K562 (cell line): ENCODE data around the gene PRF1. TPM values are rescaled to one million over a fixed set of nuclear protein-coding genes. Genes with fewer than 3 reads are reported as not detected.

Experiments used
- ATF4 ChIP-seq: fragments of 450-650 bp; formaldehyde crosslinking; IDR thresholded peaks from 2 replicates; pipeline ENCODE4 v1.4.0; 2022; ENCODE audit warnings: mild to moderate bottlenecking, moderate library complexity
- CBFA2T3 ChIP-seq: fragments of 450-650 bp; IDR thresholded peaks from 2 replicates; pipeline ENCODE4 v1.6.1; 2017
- CEBPB ChIP-seq: fragments of 450-650 bp; IDR thresholded peaks from 2 replicates; pipeline ENCODE4 v1.6.1; 2016; ENCODE audit warnings: missing genetic modification characterization, missing compliant biosample characterization
- CREBBP ChIP-seq: IDR thresholded peaks from one replicate; pipeline ENCODE4 v1.6.1; 2012; ENCODE audit warnings: low read depth, mild to moderate bottlenecking, control low read depth, inconsistent platforms, low read length
- HCFC1 ChIP-seq: IDR thresholded peaks from 2 replicates; pipeline ENCODE4 v1.6.1; 2012; ENCODE audit warnings: low read depth, low read length, improper control_type of control experiment
- HDAC2 ChIP-seq: fragments of 450-650 bp; IDR thresholded peaks from 2 replicates; pipeline ENCODE4 v1.6.1; 2016; ENCODE audit warnings: mild to moderate bottlenecking
- HDAC6 ChIP-seq: IDR thresholded peaks from 2 replicates; pipeline ENCODE4 v1.6.1; 2012; ENCODE audit warnings: low read depth, mild to moderate bottlenecking, control low read depth, inconsistent platforms, low read length, moderate library complexity
- HEY1 ChIP-seq: fragments of 250-450 bp; sonication (Bioruptor Pico); IDR thresholded peaks from 2 replicates; pipeline ENCODE4 v1.5.0; 2020; ENCODE audit warnings: mild to moderate bottlenecking, moderate library complexity, borderline replicate concordance
- HIVEP1 ChIP-seq: fragments of 250-450 bp; sonication (Bioruptor Pico); IDR thresholded peaks from 2 replicates; pipeline ENCODE4 v1.4.0; 2020; ENCODE audit warnings: mild to moderate bottlenecking
- JUNB ChIP-seq: fragments of 450-650 bp; formaldehyde crosslinking; conservative IDR thresholded peaks from 2 replicates; pipeline ENCODE4 v1.4.0; 2020; ENCODE audit warnings: mild to moderate bottlenecking
- KDM1A ChIP-seq, 2 experiments: fragments of 450-650 bp; IDR thresholded peaks; 2 replicates each; pipeline ENCODE4 v1.6.1; 2016; ENCODE audit warnings: mild to moderate bottlenecking in 2 of 2
- KLF1 ChIP-seq: fragments of 450-650 bp; IDR thresholded peaks from 2 replicates; pipeline ENCODE4 v1.6.1; 2016; ENCODE audit warnings: missing genetic modification characterization, missing compliant biosample characterization
- KLF10 ChIP-seq: fragments of 250-450 bp; sonication (Bioruptor Pico); IDR thresholded peaks from 2 replicates; pipeline ENCODE4 v1.6.1; 2021; ENCODE audit warnings: matching md5 sums
- KLF13 ChIP-seq: fragments of 450-650 bp; IDR thresholded peaks from 2 replicates; pipeline ENCODE4 v1.6.1; 2016; ENCODE audit warnings: missing genetic modification characterization, low read depth, mild to moderate bottlenecking, missing compliant biosample characterization, moderate library complexity, borderline replicate concordance
- KLF6 ChIP-seq: fragments of 250-450 bp; sonication (Bioruptor Pico); IDR thresholded peaks from 2 replicates; pipeline ENCODE4 v1.4.0; 2020; ENCODE audit warnings: mild to moderate bottlenecking, moderate library complexity, borderline replicate concordance
- MTA2 ChIP-seq: fragments of 450-650 bp; IDR thresholded peaks from 2 replicates; pipeline ENCODE4 v1.6.1; 2016; ENCODE audit warnings: low read depth
- NEUROD1 ChIP-seq: fragments of 150-350 bp; IDR thresholded peaks from 2 replicates; pipeline ENCODE4 v1.6.1; 2014; ENCODE audit warnings: borderline replicate concordance, low read length, low read depth; ENCODE audit not compliant: partially characterized antibody
- NFATC3 ChIP-seq: fragments of 450-650 bp; IDR thresholded peaks from 2 replicates; pipeline ENCODE4 v1.6.1; 2017; ENCODE audit warnings: mild to moderate bottlenecking
- RAD51 ChIP-seq: fragments of 450-650 bp; IDR thresholded peaks from 2 replicates; pipeline ENCODE4 v1.7.1; 2016; ENCODE audit warnings: low read depth, mild to moderate bottlenecking, borderline replicate concordance
- RBM22 ChIP-seq: fragments of 200-400 bp; formaldehyde crosslinking; IDR thresholded peaks from 2 replicates; pipeline ENCODE4 v1.6.1; 2018; ENCODE audit warnings: low read length, low read depth; ENCODE audit not compliant: poor library complexity, severe bottlenecking
- SMARCC2 ChIP-seq: fragments of 450-650 bp; IDR thresholded peaks from 2 replicates; pipeline ENCODE4 v1.6.1; 2017; ENCODE audit warnings: antibody characterized with exemption, moderate library complexity, mild to moderate bottlenecking, low read depth
- SMARCE1 ChIP-seq: fragments of 450-650 bp; IDR thresholded peaks from 2 replicates; pipeline ENCODE4 v1.7.1; 2016; ENCODE audit warnings: mild to moderate bottlenecking
- SP2 ChIP-seq: IDR thresholded peaks from 2 replicates; pipeline ENCODE4 v1.6.1; 2011; ENCODE audit warnings: mild to moderate bottlenecking, low read depth, low read length, moderate library complexity; ENCODE audit not compliant: poor library complexity, severe bottlenecking; ENCODE audit errors: extremely low read depth
- TBL1XR1 ChIP-seq, 2 experiments: IDR thresholded peaks; 2 replicates each; pipeline ENCODE4 v1.6.1; 2012; ENCODE audit warnings: improper control_type of control experiment in 2 of 2, low read length in 2 of 2, mild to moderate bottlenecking in 1 of 2
- ZBTB17 ChIP-seq: fragments of 450-650 bp; formaldehyde crosslinking; IDR thresholded peaks from 2 replicates; pipeline ENCODE4 v1.4.0; 2020; ENCODE audit warnings: mild to moderate bottlenecking
- ZNF134 ChIP-seq: fragments of 250-450 bp; sonication (Bioruptor Pico); conservative IDR thresholded peaks from 2 replicates; pipeline ENCODE4 v1.4.0; 2020
- ZNF282 ChIP-seq: sonication (generic); formaldehyde crosslinking; IDR thresholded peaks from 2 replicates; pipeline ENCODE4 v1.8.1; 2023; ENCODE audit warnings: missing genetic modification reagents
- ZNF584 ChIP-seq: fragments of 200-800 bp; sonication (Bioruptor generic); IDR thresholded peaks from 2 replicates; pipeline ENCODE4 v1.6.1; 2016; ENCODE audit warnings: low read depth, mild to moderate bottlenecking, missing genetic modification characterization, missing compliant biosample characterization
- ZNF644 ChIP-seq: fragments of 200-800 bp; sonication (Bioruptor generic); IDR thresholded peaks from 2 replicates; pipeline ENCODE4 v1.6.1; 2016; ENCODE audit warnings: low read depth, missing genetic modification characterization, missing compliant biosample characterization
- ZNF766 ChIP-seq: fragments of 200-800 bp; sonication (Bioruptor generic); conservative IDR thresholded peaks from 2 replicates; pipeline ENCODE4 v1.6.1; 2016; ENCODE audit warnings: missing genetic modification characterization, missing compliant biosample characterization
- polyA plus RNA-seq, 8 experiments: library from polyadenylated mRNA; depleted of rRNA in 4 of 8; stranded (reverse) in 5 of 8; unstranded in 3 of 8; fragments of >200 nt; fragmentation: Nextera tagmentation in 2 of 8; fragmentation: Illumina TruSeq in 1 of 8; extraction: Ambion mirVana in 2 of 8; extraction: Trizol in 1 of 8; gene quantifications; 2 replicates each; pipeline versions ENCODE4 v1.2.1 to v1.2.3, GENCODE V29; 2011 to 2014; ENCODE audit warnings: inconsistent platforms in 1 of 8, missing spikeins in 1 of 8
- total RNA-seq, 7 experiments: library from RNA; depleted of rRNA in 6 of 7; stranded (reverse); fragments of >200 nt in 6 of 7; fragmentation: Illumina TruSeq in 2 of 7; extraction: Trizol in 2 of 7; gene quantifications; 2 replicates each; pipeline versions ENCODE4 v1.2.1 to v1.2.3, GENCODE V29; 2011 to 2021; ENCODE audit warnings: low replicate concordance in 1 of 7
- TF ChIP-seq, protein P1 (sequence below): fragments of 450-650 bp; IDR thresholded peaks from 2 replicates; pipeline ENCODE4 v1.6.1; 2016

Gene PRF1
- total and polyA plus RNA-seq, 9 of the 15 experiments (the other 6 are each of a cell fraction or from before 2014, with no cell fraction given) = 3.8 to 8.6 (median 6.3) TPM

- TF ChIP-seq SMARCC2 (peak; percentile 84), ZNF766 (CRISPR knock-in tag) (peak; percentile 79; the same call in 1 of the 2 replicates), ATF4 (CRISPR knock-in tag) (0 out of 2 replicates have a peak, but pooled peaks have one; percentile 39), KLF13 (tag) (peak; percentile 44; the same call in 1 of the 2 replicates), KDM1A (IDR thresholded peaks at IDR 0.05) (peak; percentile 56 to 69; a peak in 3 of 4 replicates), ZNF644 (tag) (peak; percentile 55), TBL1XR1 (IDR thresholded peaks at IDR 0.05; ENCODE audit: low read length in 2 of 2) (0 out of 4 replicates have a peak, but pooled peaks of 1 of the 2 experiments have one; percentile 57), JUNB (peak; percentile 89), CREBBP (no peak), HEY1 (peak; percentile 59; the same call in 1 of the 2 replicates), KLF10 (CRISPR knock-in tag) (no peak), CEBPB (peak; percentile 51), ZNF584 (peak; percentile 38; the same call in 1 of the 2 replicates), ZNF134 (CRISPR knock-in tag) (peak; percentile 70), NEUROD1 (peak; percentile 22), HDAC6 (no peak), MTA2 (0 out of 2 replicates have a peak, but pooled peaks have one; percentile 11), ZBTB17 (CRISPR knock-in tag) (peak; percentile 63; the same call in 1 of the 2 replicates), SMARCE1 (peak; percentile 92), RBM22 (no peak), HCFC1 (0 out of 2 replicates have a peak, but pooled peaks have one; percentile 17), SP2 (no peak), NFATC3 (no peak), RAD51 (no peak), KLF1 (peak; percentile 95), ZNF282 (CRISPR knock-in tag) (no peak), HIVEP1 (CRISPR knock-in tag) (no peak), HDAC2 (no peak; the same call in 1 of the 2 replicates), CBFA2T3 (peak; percentile 27; the same call in 1 of the 2 replicates), KLF6 (CRISPR knock-in tag) (peak; percentile 88; the same call in 1 of the 2 replicates)
- TF ChIP-seq, protein P1, sequence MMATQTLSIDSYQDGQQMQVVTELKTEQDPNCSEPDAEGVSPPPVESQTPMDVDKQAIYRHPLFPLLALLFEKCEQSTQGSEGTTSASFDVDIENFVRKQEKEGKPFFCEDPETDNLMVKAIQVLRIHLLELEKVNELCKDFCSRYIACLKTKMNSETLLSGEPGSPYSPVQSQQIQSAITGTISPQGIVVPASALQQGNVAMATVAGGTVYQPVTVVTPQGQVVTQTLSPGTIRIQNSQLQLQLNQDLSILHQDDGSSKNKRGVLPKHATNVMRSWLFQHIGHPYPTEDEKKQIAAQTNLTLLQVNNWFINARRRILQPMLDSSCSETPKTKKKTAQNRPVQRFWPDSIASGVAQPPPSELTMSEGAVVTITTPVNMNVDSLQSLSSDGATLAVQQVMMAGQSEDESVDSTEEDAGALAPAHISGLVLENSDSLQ = peak; percentile 69
Observed at GRCh38 chr10:70649526-70649925, 47.0 kb upstream of the PRF1 start (continued).
